H1 (cell line): Measurements from ENCODE around the gene FRMD5. TPM values are rescaled to one million over a fixed set of nuclear protein-coding genes. Genes with fewer than 3 reads are reported as not detected.

Source experiments
- RAD21 ChIP-seq, 2 experiments: IDR thresholded peaks in 1 of 2; conservative IDR thresholded peaks in 1 of 2; 2 replicates each; pipeline ENCODE4 v1.6.1; 2011; ENCODE audit warnings: low read depth in 2 of 2, low read length in 2 of 2, improper control_type of control experiment in 1 of 2, inconsistent platforms in 1 of 2, mild to moderate bottlenecking in 1 of 2, moderate library complexity in 1 of 2
- SIX5 ChIP-seq: IDR thresholded peaks from 2 replicates; pipeline ENCODE4 v1.6.1; 2011; ENCODE audit warnings: mild to moderate bottlenecking, low read depth, low read length
- polyA plus RNA-seq, 7 experiments: library from polyadenylated mRNA; depleted of rRNA in 3 of 7; stranded (reverse) in 5 of 7; unstranded in 2 of 7; fragments of >200 nt in 5 of 7; fragments of 200-250 nt in 2 of 7; gene quantifications; 1 replicate in 5 of 7; 2 replicates in 1 of 7; 4 replicates in 1 of 7; pipeline versions ENCODE4 v1.2.1 to v1.2.3, GENCODE V29; 2011 to 2013; ENCODE audit warnings: missing spikeins in 2 of 7, mixed read lengths in 2 of 7
- total RNA-seq: library from RNA; stranded (reverse); fragmentation: NEBNext Ultra II Directional; extraction: Animal tissue kit (Norgen Biotek cat#: 25700); gene quantifications from 2 replicates; pipeline ENCODE4 v1.2.1, GENCODE V29; 2021

Gene FRMD5
- total and polyA plus RNA-seq, 2 of the 8 experiments (the other 6 are each of a cell fraction or from before 2014, with no cell fraction given), result 10.1 to 12.6 TPM

- TF ChIP-seq SIX5 (no peak), RAD21 (IDR thresholded peaks at IDR 0.05 in 1 of 2, conservative IDR thresholded peaks at IDR 0.05 in 1 of 2; ENCODE audit: low read depth in 2 of 2, low read length in 2 of 2) (no peak)
These were observed 289.3 kb downstream of the FRMD5 start (continued) for GRCh38 chr15:43905755-43906154.
